ENCODE data around the gene NPIPB6. TPM values are rescaled to one million over a fixed set of nuclear protein-coding genes. Genes with fewer than 3 reads are reported as not detected.

Gene NPIPB6
- total RNA-seq, 1 experiment from 2014 or later: 2.1 TPM

- Histone ChIP-seq H3K9me2 (ENCODE audit: insufficient read depth) (no peaks in the 10 kb centered on the region), H3K4me3 (replicated peaks in 1 of 2; ENCODE audit: low read depth in 1 of 2, low read length in 2 of 2) (no peak overlapping the region), H4K20me1 (ENCODE audit: insufficient read depth) (no peaks in the 10 kb centered on the region), H3K79me2 (ENCODE audit: insufficient read depth, low read length) (no peaks in the 10 kb centered on the region), H3K27ac (ENCODE audit: low read depth, low read length) (no peak overlapping the region), H3K36me3 (ENCODE audit: control insufficient read depth in 1 of 2, insufficient read depth in 2 of 2, low read length in 2 of 2) (peaks cover 0 to 4% of the 10 kb centered on the region in 2 experiments; a peak in 1 of 4 replicates), H2AFZ (ENCODE audit: low read depth, low read length, poor library complexity, severe bottlenecking) (no peak overlapping the region), H3K9ac (ENCODE audit: low read length) (no peak overlapping the region), H3K4me2 (ENCODE audit: low read length) (no peak overlapping the region), H3K27me3 (ENCODE audit: insufficient read depth, low read length) (no peaks in the 10 kb centered on the region), H3K9me3 (ENCODE audit: control insufficient read depth in 1 of 2, insufficient read depth in 1 of 2, low read depth in 1 of 2, low read length in 2 of 2) (no peaks in the 10 kb centered on the region), H3K4me1 (ENCODE audit: control insufficient read depth in 1 of 2, insufficient read depth in 2 of 2, low read length in 2 of 2) (peaks cover 4 to 10% of the 10 kb centered on the region in 2 experiments; a peak in 2 of 4 replicates)
- intact Hi-C loops (cut with micrococcal nuclease): loop anchor here (1.0 kb wide), 1 partner anchor 40 kb away; no protein-coding TSS in a partner anchor
- no TSS peak for BruUV-seq (replicated peaks)
- no peak for TF ChIP-seq MAX (IDR thresholded peaks at IDR 0.05)
- no peak for TF ChIP-seq POLR2A (IDR thresholded peaks at IDR 0.05; ENCODE audit: borderline replicate concordance, extremely low read depth, insufficient read depth, insufficient read length)
- no peak for TF ChIP-seq EGR1 (IDR thresholded peaks at IDR 0.05; ENCODE audit: low read depth)
- no peak for TF ChIP-seq YY1 (IDR thresholded peaks at IDR 0.05; ENCODE audit: extremely low read depth, insufficient replicate concordance, low read depth, low read length)
- TF ChIP-seq EZH2phosphoT487 (IDR thresholded peaks at IDR 0.05; ENCODE audit: borderline replicate concordance): no peak
- no peak for TF ChIP-seq TCF7L2 (IDR thresholded peaks at IDR 0.05; ENCODE audit: borderline replicate concordance, extremely low read depth, insufficient read depth, insufficient read length)
- peak; percentile 66 to 94 (median 90) for TF ChIP-seq CTCF (IDR thresholded peaks at IDR 0.05 in 2 of 3, conservative IDR thresholded peaks at IDR 0.05 in 1 of 3; ENCODE audit: borderline replicate concordance in 1 of 3, insufficient read depth in 1 of 3, low read depth in 2 of 3, low read length in 2 of 3)
- TF ChIP-seq CBX3 (IDR thresholded peaks at IDR 0.05; ENCODE audit: low read depth): no peak
- TF ChIP-seq FOSL1 (IDR thresholded peaks at IDR 0.05; ENCODE audit: low read depth): no peak
- TF ChIP-seq RAD21 (IDR thresholded peaks at IDR 0.05; ENCODE audit: low read depth): peak; percentile 81
- ChIA-PET RAD21 (ENCODE audit: low non-redundant PET in 1 of 2, low total read pairs in 2 of 2, uncharacterized antibody in 2 of 2, unreplicated experiment in 2 of 2) (interaction anchor here in 1 of 2 experiments (1.1 kb wide), 1 partner anchor 39 kb away, joined by 3 read pairs; no protein-coding TSS in a partner anchor), POLR2A (no interaction called here), CTCF (interaction anchor here (0.9 to 2.4 kb wide), 6 partner anchors 9 to 43 kb away, joined by 3 to 10 read pairs (median 4); no protein-coding TSS in a partner anchor)
- ATAC-seq (peak; percentile 76), DNase-seq (ENCODE audit: low read depth, low spot score) (peak; percentile 21)
These were observed 46.0 kb downstream of the NPIPB6 start for GRCh38 chr16:28317040-28317880.
